Measurements from ENCODE around the gene PRSS56.

PRSS56 gene

DNA sequence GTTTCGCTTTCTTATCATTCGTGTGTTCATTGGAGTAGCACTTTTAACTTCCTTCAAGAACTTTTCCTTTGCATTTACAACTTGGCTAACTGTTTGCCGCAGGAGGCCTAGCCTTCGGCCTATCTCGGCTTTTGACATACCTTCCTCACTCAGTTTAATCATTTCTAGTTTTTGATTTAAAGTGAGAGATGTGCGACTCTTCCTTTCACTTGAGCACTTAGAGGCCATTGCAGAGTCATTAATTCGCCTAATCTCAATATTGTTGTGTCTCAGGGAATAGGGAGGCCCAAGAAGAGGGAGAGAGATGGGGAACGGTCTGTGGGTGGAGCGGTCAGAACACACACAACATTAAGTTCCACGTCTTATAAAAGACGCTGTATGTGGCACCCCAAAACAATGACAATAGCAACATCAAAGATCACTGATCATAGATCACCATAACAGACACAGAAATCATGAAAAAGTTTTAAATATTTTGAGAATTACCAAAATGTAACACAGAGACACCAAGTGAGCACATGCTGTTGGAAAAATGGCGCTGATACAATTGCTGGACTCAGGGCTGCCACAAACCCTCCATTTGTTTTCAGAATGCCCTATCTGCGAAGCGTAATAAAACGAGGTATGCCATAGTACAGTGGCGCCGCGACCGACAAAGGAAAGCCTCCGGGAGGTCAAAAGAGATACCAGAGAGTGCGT is 29.6 kb downstream of the PRSS56 start:
- H3K9me3 ChIP-seq (ENCODE audit: control insufficient read depth, low read length): no peaks in the 10 kb centered on the region
- H3K36me3 ChIP-seq (ENCODE audit: control insufficient read depth, insufficient read depth, low read length): peaks cover 2% of the 10 kb centered on the region
- no peak for DNase-seq
- H3K4me1 ChIP-seq (ENCODE audit: control insufficient read depth, insufficient read depth, low read length, poor library complexity, severe bottlenecking): peaks cover 17% of the 10 kb centered on the region
- peak overlapping the region; percentile 96 for H3K27ac ChIP-seq (ENCODE audit: insufficient read depth, low read length, poor library complexity, severe bottlenecking)
- H3K27me3 ChIP-seq (replicated peaks; ENCODE audit: control insufficient read depth, insufficient read depth, low read length, poor library complexity, severe bottlenecking): no peaks in the 10 kb centered on the region
- H3K4me3 ChIP-seq (ENCODE audit: insufficient read depth, low read depth, low read length, poor library complexity, severe bottlenecking): peak overlapping the region; percentile 94

DNA sequence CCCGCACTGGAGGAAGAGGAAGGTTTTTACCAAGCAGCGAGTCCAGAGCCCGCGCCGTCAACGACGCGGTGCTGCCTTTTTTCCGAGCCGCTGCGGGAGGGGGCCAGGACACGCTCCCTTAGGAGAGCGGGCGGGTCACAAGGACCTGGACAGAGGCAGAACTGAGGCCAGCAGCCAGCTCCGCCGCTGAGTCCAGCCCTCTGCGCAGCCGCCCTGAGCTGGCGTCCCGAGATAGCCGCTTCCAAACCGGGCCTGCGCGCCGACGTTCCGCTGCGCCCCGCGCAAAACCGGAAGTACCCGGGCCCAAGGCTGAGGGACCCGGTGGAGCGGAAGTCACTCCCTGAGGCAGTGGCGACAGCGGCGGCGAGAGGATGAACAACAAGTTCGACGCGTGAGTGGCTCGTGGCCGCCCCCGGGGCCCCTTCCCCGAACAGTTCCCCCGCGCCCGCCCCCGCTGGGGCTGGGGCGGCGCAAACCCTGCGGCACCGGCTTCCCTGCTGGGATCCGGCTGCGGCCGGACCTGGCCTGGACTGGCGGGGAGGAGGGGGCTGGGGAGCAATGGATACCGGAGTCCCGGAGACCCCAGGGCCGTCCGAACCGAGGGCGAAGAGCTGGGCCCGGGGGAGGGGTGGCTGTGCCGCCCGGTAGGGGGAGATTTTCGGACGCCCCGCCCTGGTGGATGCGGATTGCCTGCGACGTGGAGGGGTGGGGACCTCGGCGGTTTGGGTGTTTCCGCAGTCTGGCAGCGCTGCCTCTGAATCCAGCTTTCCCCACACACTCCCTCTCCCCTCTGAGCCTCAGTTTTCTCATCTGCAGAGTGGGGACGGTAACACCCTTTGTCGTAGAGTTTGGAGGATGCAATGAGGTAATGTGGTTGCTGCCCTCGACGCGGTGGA is 30.4 kb downstream of the PRSS56 start, which contains the start of the genes EIF4E2 and TIGD1:
EIF4E2 (plus strand) TSS at position 336 of the 896 bp plus-strand sequence; CDS start at position 372, 36 bp downstream.
TIGD1 (minus strand) TSS at position 204 of the 896 bp plus-strand sequence. CDS start 675 bp downstream, outside the sequence.
- Histone ChIP-seq H3K4me1 (ENCODE audit: control insufficient read depth, insufficient read depth, low read length, poor library complexity, severe bottlenecking) (peaks cover 17% of the 10 kb centered on the region), H3K9me3 (ENCODE audit: control insufficient read depth, low read length) (no peaks in the 10 kb centered on the region), H3K27ac (ENCODE audit: insufficient read depth, low read length, poor library complexity, severe bottlenecking) (peak within 1 kb of the TSS; percentile 96), H3K36me3 (ENCODE audit: control insufficient read depth, insufficient read depth, low read length) (peaks cover under 1% of the 10 kb centered on the region), H3K4me3 (ENCODE audit: insufficient read depth, low read depth, low read length, poor library complexity, severe bottlenecking) (peak within 1 kb of the TSS; percentile 94), H3K27me3 (replicated peaks; ENCODE audit: control insufficient read depth, insufficient read depth, low read length, poor library complexity, severe bottlenecking) (no peaks in the 10 kb centered on the region)
- DNase-seq: peak; percentile 77 to 85 (median 81)

DNA sequence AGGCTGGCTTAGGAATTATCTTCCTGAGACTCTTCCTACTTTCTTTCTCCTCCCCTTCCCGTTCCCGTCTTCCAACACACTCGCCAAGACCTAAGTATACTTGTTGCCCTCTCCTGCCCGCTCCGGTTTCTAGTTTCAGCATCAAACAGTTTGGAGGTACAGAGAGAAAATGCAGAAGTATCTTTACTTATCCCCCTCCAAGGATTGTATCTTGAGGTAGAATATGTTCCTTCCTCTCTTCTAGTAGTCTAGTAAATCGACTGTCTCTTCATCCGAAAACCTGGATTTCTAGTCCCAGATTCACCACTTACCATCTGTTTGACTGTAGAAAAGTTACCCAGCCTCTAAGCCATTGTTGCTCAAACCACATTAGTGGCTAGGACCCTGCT is 31.1 kb downstream of the PRSS56 start:
- H3K27me3 ChIP-seq (replicated peaks; ENCODE audit: control insufficient read depth, insufficient read depth, low read length, poor library complexity, severe bottlenecking): no peaks in the 10 kb centered on the region
- peak overlapping the region; percentile 94 for H3K4me3 ChIP-seq (ENCODE audit: insufficient read depth, low read depth, low read length, poor library complexity, severe bottlenecking)
- peaks cover 17% of the 10 kb centered on the region for H3K4me1 ChIP-seq (ENCODE audit: control insufficient read depth, insufficient read depth, low read length, poor library complexity, severe bottlenecking)
- no peaks in the 10 kb centered on the region for H3K9me3 ChIP-seq (ENCODE audit: control insufficient read depth, low read length)
- peak overlapping the region; percentile 96 for H3K27ac ChIP-seq (ENCODE audit: insufficient read depth, low read length, poor library complexity, severe bottlenecking)
- DNase-seq: no peak
- peaks cover 3% of the 10 kb centered on the region for H3K36me3 ChIP-seq (ENCODE audit: control insufficient read depth, insufficient read depth, low read length)

DNA sequence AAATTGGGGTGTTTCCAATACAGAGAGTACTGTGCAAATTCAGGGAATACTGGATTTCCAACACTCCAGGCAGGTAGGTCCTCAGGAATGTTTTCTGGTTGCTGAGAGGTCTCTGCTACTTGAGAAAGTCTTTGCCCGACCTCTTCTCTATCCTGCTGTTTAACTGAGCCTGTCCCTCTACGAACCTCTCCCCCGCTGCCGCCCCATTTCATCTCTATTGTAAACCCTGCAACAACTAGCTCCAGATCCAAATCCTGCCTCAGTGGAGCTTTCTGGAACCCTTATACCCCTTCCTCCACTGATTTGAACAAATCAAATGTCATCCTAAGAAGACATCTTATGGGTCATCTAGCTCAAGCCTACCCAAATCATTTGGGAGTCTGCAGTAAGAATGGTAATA is 31.6 kb downstream of the PRSS56 start:
- H3K27ac ChIP-seq (ENCODE audit: insufficient read depth, low read length, poor library complexity, severe bottlenecking): peak overlapping the region; percentile 96
- no peaks in the 10 kb centered on the region for H3K27me3 ChIP-seq (replicated peaks; ENCODE audit: control insufficient read depth, insufficient read depth, low read length, poor library complexity, severe bottlenecking)
- no peak for DNase-seq
- no peaks in the 10 kb centered on the region for H3K9me3 ChIP-seq (ENCODE audit: control insufficient read depth, low read length)
- H3K4me1 ChIP-seq (ENCODE audit: control insufficient read depth, insufficient read depth, low read length, poor library complexity, severe bottlenecking): peaks cover 17% of the 10 kb centered on the region
- no peak overlapping the region for H3K4me3 ChIP-seq (ENCODE audit: insufficient read depth, low read depth, low read length, poor library complexity, severe bottlenecking)
- H3K36me3 ChIP-seq (ENCODE audit: control insufficient read depth, insufficient read depth, low read length): peaks cover 8% of the 10 kb centered on the region

DNA sequence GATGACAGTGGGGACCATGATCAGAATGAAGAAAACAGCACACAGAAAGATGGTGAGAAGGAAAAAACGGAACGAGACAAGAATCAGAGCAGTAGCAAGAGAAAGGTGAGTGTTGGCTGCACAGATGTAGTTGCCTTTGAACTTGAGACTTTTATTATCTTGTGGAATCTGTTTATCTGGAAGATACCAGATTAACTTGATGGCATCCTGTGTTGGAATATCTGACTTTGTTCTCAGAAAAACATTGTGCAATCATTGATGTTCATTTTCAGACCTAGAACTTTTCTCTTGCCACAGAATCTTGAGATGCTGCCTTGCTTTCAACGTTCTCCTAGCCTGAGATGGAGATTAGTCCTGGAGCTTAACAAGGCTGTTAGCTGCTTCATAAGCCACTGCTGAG is 36.2 kb downstream of the PRSS56 start:
- H3K36me3 ChIP-seq (ENCODE audit: control insufficient read depth, insufficient read depth, low read length): peaks cover 39% of the 10 kb centered on the region
- H3K4me3 ChIP-seq (ENCODE audit: insufficient read depth, low read depth, low read length, poor library complexity, severe bottlenecking): no peak overlapping the region
- no peaks in the 10 kb centered on the region for H3K9me3 ChIP-seq (ENCODE audit: control insufficient read depth, low read length)
- no peaks in the 10 kb centered on the region for H3K27me3 ChIP-seq (replicated peaks; ENCODE audit: control insufficient read depth, insufficient read depth, low read length, poor library complexity, severe bottlenecking)
- H3K27ac ChIP-seq (ENCODE audit: insufficient read depth, low read length, poor library complexity, severe bottlenecking): no peak overlapping the region
- no peak for DNase-seq
- H3K4me1 ChIP-seq (ENCODE audit: control insufficient read depth, insufficient read depth, low read length, poor library complexity, severe bottlenecking): peaks cover 5% of the 10 kb centered on the region

DNA sequence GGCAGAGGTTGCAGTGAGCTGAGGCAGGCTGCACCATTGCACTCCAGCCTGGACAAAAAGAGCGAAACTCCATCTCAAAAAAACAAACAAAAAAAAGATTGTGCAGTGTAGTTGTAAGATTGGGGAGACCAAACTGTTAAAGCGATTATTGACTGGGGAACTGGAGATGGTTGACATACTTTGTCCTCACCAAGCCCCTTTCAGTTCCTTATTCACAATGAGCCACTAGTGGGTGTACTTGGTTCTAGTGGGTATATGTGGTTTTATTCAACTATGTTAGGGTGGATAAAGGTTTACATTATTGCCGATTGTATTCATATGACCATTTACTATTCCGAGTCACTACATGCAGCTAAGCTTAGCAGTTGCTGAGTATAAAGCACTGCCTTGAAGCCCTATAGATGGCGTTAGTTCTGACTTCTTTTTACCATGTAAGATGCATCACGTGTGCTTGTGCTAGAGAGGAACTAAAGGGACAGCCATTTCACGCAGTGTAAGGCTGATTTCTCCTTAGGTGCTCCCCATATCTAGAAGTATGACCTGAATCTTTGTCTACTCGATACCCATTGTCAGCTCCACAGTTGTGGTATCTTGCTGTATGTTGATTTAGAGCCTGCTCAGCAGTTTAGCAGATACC is 42.4 kb downstream of the PRSS56 start:
- peaks cover 65% of the 10 kb centered on the region for H3K36me3 ChIP-seq (ENCODE audit: control insufficient read depth, insufficient read depth, low read length)
- no peaks in the 10 kb centered on the region for H3K9me3 ChIP-seq (ENCODE audit: control insufficient read depth, low read length)
- no peak for DNase-seq

DNA sequence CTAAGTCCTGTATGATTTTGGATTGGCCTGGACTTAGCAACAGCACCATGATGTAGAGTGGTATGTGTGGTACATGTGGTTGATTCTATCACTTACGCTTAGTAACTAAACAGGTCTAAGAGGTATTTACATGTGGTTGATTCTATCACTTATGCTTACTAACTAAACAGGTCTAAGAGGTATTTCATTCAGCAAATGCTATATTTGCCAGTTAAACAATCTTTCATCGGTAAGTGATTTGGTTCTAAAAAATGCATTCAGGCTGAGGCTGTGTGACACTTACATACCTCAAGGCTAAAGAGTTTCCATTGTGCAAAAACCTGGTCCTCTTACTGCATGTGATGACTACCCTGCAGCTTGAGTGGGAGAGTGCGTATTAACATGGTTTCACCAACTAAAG is 43.4 kb downstream of the PRSS56 start:
- Histone ChIP-seq H3K27me3 (replicated peaks; ENCODE audit: control insufficient read depth, insufficient read depth, low read length, poor library complexity, severe bottlenecking) (no peaks in the 10 kb centered on the region), H3K9me3 (ENCODE audit: control insufficient read depth, low read length) (no peaks in the 10 kb centered on the region), H3K36me3 (ENCODE audit: control insufficient read depth, insufficient read depth, low read length) (peaks cover 65% of the 10 kb centered on the region), H3K27ac (ENCODE audit: insufficient read depth, low read length, poor library complexity, severe bottlenecking) (no peak overlapping the region), H3K4me3 (ENCODE audit: insufficient read depth, low read depth, low read length, poor library complexity, severe bottlenecking) (no peak overlapping the region), H3K4me1 (ENCODE audit: control insufficient read depth, insufficient read depth, low read length, poor library complexity, severe bottlenecking) (no peaks in the 10 kb centered on the region)
- DNase-seq: no peak

More for the DNA sequence above, 42.4 kb downstream of the PRSS56 start:
- Histone ChIP-seq H3K4me3 (ENCODE audit: insufficient read depth, low read depth, low read length, poor library complexity, severe bottlenecking) (no peak overlapping the region), H3K27me3 (replicated peaks; ENCODE audit: control insufficient read depth, insufficient read depth, low read length, poor library complexity, severe bottlenecking) (no peaks in the 10 kb centered on the region), H3K27ac (ENCODE audit: insufficient read depth, low read length, poor library complexity, severe bottlenecking) (no peak overlapping the region), H3K4me1 (ENCODE audit: control insufficient read depth, insufficient read depth, low read length, poor library complexity, severe bottlenecking) (no peaks in the 10 kb centered on the region)

DNA sequence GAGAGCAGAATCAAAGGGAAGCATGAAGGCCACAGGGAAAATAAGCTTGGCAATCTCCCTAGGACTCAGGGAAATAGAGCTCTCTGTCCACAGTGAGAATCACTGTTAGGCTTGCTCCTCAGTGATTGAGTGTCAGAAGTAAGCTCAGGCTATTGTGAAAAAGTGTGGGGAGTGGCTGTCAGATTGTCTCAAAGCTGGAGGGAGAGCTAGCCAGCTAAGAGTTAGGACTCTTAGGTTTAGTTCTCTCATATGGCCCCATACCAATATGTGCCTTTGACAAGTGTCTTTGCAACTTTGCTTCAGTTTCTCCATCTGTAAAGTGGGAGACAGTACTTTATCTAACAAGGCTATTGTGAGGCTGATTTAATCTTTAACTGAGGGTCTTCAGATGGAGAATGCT is 47.5 kb downstream of the PRSS56 start:
- peaks cover 64% of the 10 kb centered on the region for H3K36me3 ChIP-seq (ENCODE audit: control insufficient read depth, insufficient read depth, low read length)
- no peak overlapping the region for H3K27ac ChIP-seq (ENCODE audit: insufficient read depth, low read length, poor library complexity, severe bottlenecking)

DNA sequence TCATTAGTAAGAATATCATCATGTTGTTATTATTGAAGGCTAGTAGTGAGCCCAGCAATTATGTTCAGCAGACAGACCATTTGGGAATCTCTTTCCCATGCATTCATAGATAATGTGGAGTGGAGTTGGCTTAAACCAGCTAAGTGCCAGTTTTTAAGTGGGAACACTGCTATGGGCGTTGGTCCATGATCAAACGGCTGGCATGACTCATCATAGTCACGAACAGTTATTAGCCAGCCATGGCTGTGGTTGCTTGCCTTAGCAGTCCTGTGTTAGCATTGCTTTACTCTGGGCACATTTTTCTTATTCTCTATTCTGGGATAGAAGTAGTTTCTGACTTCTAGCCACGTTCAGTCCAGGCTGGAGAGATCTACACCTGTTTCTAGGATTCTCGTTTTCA is 48.0 kb downstream of the PRSS56 start:
- no peaks in the 10 kb centered on the region for H3K27me3 ChIP-seq (replicated peaks; ENCODE audit: control insufficient read depth, insufficient read depth, low read length, poor library complexity, severe bottlenecking)
- H3K9me3 ChIP-seq (ENCODE audit: control insufficient read depth, low read length): no peaks in the 10 kb centered on the region
- no peak for DNase-seq
- H3K4me1 ChIP-seq (ENCODE audit: control insufficient read depth, insufficient read depth, low read length, poor library complexity, severe bottlenecking): no peaks in the 10 kb centered on the region
- H3K36me3 ChIP-seq (ENCODE audit: control insufficient read depth, insufficient read depth, low read length): peaks cover 68% of the 10 kb centered on the region
- no peak overlapping the region for H3K27ac ChIP-seq (ENCODE audit: insufficient read depth, low read length, poor library complexity, severe bottlenecking)
- no peak overlapping the region for H3K4me3 ChIP-seq (ENCODE audit: insufficient read depth, low read depth, low read length, poor library complexity, severe bottlenecking)

More for the DNA sequence above, 47.5 kb downstream of the PRSS56 start:
- no peak for DNase-seq
- H3K27me3 ChIP-seq (replicated peaks; ENCODE audit: control insufficient read depth, insufficient read depth, low read length, poor library complexity, severe bottlenecking): no peaks in the 10 kb centered on the region
- H3K4me1 ChIP-seq (ENCODE audit: control insufficient read depth, insufficient read depth, low read length, poor library complexity, severe bottlenecking): no peaks in the 10 kb centered on the region
- no peak overlapping the region for H3K4me3 ChIP-seq (ENCODE audit: insufficient read depth, low read depth, low read length, poor library complexity, severe bottlenecking)
- H3K9me3 ChIP-seq (ENCODE audit: control insufficient read depth, low read length): no peaks in the 10 kb centered on the region

All from effector memory CD4-positive, alpha-beta T cell (primary cell).